Vagina (tissue), 2 donors: Measurements from ENCODE around the gene SLC37A1. TPM values are rescaled to one million over a fixed set of nuclear protein-coding genes. Genes with fewer than 3 reads are reported as not detected.

ENCODE experiments used
- DNase-seq, 2 donors: peaks; one replicate each; pipeline ENCODE4 v3.0.0-alpha.2; 2017; ENCODE audit errors: extremely low spot score in 2 of 2
- H3K27ac ChIP-seq: fragments of 200-600 bp; sonication (generic); one replicate; pipeline ENCODE4 v1.5.1; 2019
- H3K27me3 ChIP-seq: fragments of 200-600 bp; sonication (generic); one replicate; pipeline ENCODE4 v1.5.1; 2019
- H3K36me3 ChIP-seq, 2 donors: fragments of 200-600 bp; sonication (generic); one replicate each; pipeline ENCODE4 v1.5.1; 2017 to 2019
- H3K4me1 ChIP-seq: fragments of 200-600 bp; sonication (generic); one replicate; pipeline ENCODE4 v1.5.1; 2019
- H3K4me3 ChIP-seq, 2 donors: fragments of 200-600 bp; sonication (generic); 1 replicate in 1 of 2; 2 replicates in 1 of 2; pipeline ENCODE4 v1.5.1; 2016 to 2019
- H3K9me3 ChIP-seq: fragments of 200-600 bp; sonication (generic); one replicate; pipeline ENCODE4 v1.5.1; 2019
- POLR2A ChIP-seq, 2 donors: fragments of 450-650 bp; IDR thresholded peaks; one replicate each; pipeline ENCODE4 v1.6.1; 2017; ENCODE audit warnings: antibody characterized with exemption in 2 of 2, mild to moderate bottlenecking in 2 of 2, moderate library complexity in 2 of 2
- POLR2AphosphoS5 ChIP-seq, 2 donors: sonication (generic); formaldehyde crosslinking; IDR thresholded peaks; one replicate each; pipeline ENCODE4 v1.9.0; 2017; ENCODE audit warnings: antibody characterized with exemption in 2 of 2, mild to moderate bottlenecking in 2 of 2, low read depth in 1 of 2; ENCODE audit not compliant: insufficient read depth in 1 of 2
- intact Hi-C: fragments of 100-400 bp; cut with DNase I; formaldehyde crosslinking; loops from one replicate; pipeline ENCODE4 v1.15.1; 2023
- total RNA-seq: library from RNA; depleted of rRNA; stranded (reverse); fragments of >200 nt; gene quantifications from one replicate; pipeline ENCODE4 v1.2.3, GENCODE V29; 2016
- TF ChIP-seq, protein P1 (sequence below), 3 experiments: fragments of 450-650 bp in 2 of 3; fragments of 200-600 bp in 1 of 3; sonication (generic) in 1 of 3; IDR thresholded peaks; one replicate each; pipeline ENCODE4 v1.5.1; 2017 to 2019; ENCODE audit warnings: antibody characterized with exemption in 3 of 3, mild to moderate bottlenecking in 2 of 3, moderate library complexity in 2 of 3

SLC37A1 gene
- total RNA-seq, 1 donor from 2014 or later = 11.8 TPM

DNA sequence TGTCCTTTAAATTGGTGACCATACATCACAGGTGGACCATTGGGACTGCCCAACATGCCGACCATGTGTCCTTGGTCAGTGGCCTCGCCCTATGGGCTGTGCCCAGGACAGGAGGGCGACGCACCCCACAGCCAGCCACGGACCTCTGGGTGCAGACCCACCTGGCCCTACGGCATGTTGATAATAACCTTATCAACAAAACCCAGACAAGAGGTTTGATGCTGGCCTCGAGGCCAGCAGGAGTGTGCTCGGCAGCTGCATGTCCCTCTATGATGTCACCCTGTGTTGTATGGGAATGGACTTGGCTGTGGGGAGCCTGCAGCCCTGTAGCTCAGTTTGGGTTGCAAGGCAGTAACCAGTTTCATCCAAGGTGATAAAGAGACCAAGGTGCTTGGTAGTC, 32.1 kb downstream of the SLC37A1 start:
- peaks cover 0 to 20% of the 10 kb centered on the region in 2 donors for H3K36me3 ChIP-seq
- TF ChIP-seq POLR2AphosphoS5 (IDR thresholded peaks at IDR 0.05; ENCODE audit: insufficient read depth in 1 of 2, low read depth in 1 of 2) (no peak), POLR2A (IDR thresholded peaks at IDR 0.05) (no peak)
- TF ChIP-seq, protein P1, sequence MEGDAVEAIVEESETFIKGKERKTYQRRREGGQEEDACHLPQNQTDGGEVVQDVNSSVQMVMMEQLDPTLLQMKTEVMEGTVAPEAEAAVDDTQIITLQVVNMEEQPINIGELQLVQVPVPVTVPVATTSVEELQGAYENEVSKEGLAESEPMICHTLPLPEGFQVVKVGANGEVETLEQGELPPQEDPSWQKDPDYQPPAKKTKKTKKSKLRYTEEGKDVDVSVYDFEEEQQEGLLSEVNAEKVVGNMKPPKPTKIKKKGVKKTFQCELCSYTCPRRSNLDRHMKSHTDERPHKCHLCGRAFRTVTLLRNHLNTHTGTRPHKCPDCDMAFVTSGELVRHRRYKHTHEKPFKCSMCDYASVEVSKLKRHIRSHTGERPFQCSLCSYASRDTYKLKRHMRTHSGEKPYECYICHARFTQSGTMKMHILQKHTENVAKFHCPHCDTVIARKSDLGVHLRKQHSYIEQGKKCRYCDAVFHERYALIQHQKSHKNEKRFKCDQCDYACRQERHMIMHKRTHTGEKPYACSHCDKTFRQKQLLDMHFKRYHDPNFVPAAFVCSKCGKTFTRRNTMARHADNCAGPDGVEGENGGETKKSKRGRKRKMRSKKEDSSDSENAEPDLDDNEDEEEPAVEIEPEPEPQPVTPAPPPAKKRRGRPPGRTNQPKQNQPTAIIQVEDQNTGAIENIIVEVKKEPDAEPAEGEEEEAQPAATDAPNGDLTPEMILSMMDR (IDR thresholded peaks at IDR 0.05) = no peak
- H3K27me3 ChIP-seq = no peaks in the 10 kb centered on the region
- no peaks in the 10 kb centered on the region for H3K9me3 ChIP-seq
- intact Hi-C loops = no loop called here
- H3K4me1 ChIP-seq = no peaks in the 10 kb centered on the region
- no peak for DNase-seq
- H3K27ac ChIP-seq = no peak overlapping the region
- no peak overlapping the region for H3K4me3 ChIP-seq

DNA sequence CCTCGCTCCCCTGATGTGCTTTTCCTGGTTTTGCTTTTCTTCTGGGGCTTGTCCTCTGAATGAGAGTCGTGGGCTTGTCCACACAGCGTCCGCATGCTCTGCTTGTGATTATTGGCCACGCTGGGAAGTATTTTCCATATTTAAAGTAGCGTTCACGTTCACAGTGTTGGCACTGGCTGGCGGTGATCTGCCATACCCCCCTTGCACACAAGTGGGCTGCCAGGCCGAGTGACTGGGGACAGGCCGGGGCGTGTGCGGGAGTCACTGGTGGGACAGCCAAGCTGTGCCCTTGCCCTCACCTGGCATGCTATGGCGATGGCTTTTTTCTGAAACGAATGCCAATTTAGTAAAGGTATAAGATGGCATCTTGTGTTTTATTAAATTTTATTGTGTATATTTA, 32.8 kb downstream of the SLC37A1 start:
- no peak for DNase-seq
- TF ChIP-seq POLR2A (IDR thresholded peaks at IDR 0.05) (no peak), POLR2AphosphoS5 (IDR thresholded peaks at IDR 0.05; ENCODE audit: insufficient read depth in 1 of 2, low read depth in 1 of 2) (no peak)
- TF ChIP-seq, protein P1 (IDR thresholded peaks at IDR 0.05) = no peak
- Histone ChIP-seq H3K9me3 (no peaks in the 10 kb centered on the region), H3K27ac (no peak overlapping the region), H3K4me1 (no peaks in the 10 kb centered on the region), H3K4me3 (no peak overlapping the region), H3K36me3 (peaks cover 0 to 20% of the 10 kb centered on the region in 2 donors), H3K27me3 (no peaks in the 10 kb centered on the region)
- intact Hi-C loops = no loop called here

DNA sequence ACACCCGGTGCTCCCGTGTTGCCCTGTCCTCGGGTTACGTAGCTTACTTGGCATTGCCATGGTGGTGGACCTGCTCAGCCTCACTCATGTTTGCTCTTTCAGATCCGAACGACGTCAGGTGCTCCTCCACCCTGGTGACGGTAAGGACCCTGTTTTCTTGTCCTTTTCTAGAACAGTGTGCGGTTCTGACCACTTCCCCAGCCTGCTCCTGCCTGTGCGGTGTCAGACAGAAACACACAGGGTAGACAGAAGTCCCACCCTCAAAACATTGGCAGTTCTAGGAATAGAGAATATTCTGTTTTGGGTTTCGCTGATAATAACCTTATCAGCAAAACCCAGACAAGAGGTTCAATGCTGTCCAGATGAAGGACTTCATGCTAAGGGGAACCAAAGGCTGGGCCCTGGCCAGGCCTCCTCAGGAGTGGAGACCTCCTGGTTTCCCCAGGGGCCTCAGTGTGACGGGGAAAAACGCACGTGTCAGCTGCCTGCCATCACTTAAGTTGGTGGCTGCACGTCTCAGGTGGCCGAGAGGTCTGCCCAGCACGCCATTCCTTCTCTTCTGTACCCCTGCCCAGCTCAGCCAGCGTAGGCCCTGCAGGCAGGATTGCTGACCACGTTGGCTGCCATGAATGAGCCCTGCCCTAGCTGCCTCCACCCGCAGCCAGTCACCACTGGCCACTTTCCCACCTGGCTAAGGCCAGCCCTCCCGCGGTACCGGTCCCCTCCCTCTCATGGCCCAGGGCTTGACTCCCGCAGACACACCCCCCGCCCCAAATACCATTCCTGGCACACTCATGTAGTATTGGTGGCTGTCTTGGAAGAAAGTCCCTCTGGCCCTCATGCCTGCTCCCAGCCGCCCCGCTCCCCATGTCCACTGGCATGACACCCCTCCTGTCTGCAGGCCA, 33.6 kb downstream of the SLC37A1 start:
- intact Hi-C loops = no loop called here
- no peaks in the 10 kb centered on the region for H3K9me3 ChIP-seq
- H3K27ac ChIP-seq = no peak overlapping the region
- DNase-seq = no peak
- no peaks in the 10 kb centered on the region for H3K27me3 ChIP-seq
- H3K4me3 ChIP-seq = no peak overlapping the region
- no peaks in the 10 kb centered on the region for H3K4me1 ChIP-seq
- peaks cover 0 to 20% of the 10 kb centered on the region in 2 donors for H3K36me3 ChIP-seq
- TF ChIP-seq POLR2AphosphoS5 (IDR thresholded peaks at IDR 0.05; ENCODE audit: insufficient read depth in 1 of 2, low read depth in 1 of 2) = no peak

DNA sequence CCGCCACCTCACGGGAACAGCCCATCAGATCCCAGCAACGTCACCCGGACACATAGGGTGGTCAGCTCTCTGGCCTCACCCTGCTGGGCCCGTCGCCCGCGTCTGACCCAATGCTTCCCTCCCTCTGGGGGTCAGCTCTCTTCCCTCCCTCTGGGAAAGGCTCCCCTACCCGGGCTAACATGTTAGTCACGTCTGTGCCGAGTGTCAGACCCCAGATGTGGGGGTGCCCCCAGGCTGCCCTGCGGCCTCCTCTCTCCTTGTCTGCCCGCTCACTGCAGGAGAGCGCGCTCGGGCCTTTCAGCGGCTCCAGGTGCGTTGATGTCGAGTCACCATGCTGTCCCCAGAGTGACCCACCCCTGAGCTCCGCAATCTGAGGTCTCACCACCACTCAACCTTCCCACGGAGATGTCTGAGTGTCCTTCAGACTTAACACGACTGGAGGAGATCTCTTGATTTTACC, 34.3 kb downstream of the SLC37A1 start:
- Histone ChIP-seq H3K4me1 (no peaks in the 10 kb centered on the region), H3K4me3 (no peak overlapping the region), H3K9me3 (no peaks in the 10 kb centered on the region), H3K36me3 (peaks cover 0 to 17% of the 10 kb centered on the region in 2 donors), H3K27me3 (no peaks in the 10 kb centered on the region), H3K27ac (no peak overlapping the region)
- intact Hi-C loops = no loop called here
- no peak for DNase-seq
- TF ChIP-seq POLR2AphosphoS5 (IDR thresholded peaks at IDR 0.05; ENCODE audit: insufficient read depth in 1 of 2, low read depth in 1 of 2) = no peak
- TF ChIP-seq, protein P1 (IDR thresholded peaks at IDR 0.05) = no peak
- no peak for TF ChIP-seq POLR2A (IDR thresholded peaks at IDR 0.05)

DNA sequence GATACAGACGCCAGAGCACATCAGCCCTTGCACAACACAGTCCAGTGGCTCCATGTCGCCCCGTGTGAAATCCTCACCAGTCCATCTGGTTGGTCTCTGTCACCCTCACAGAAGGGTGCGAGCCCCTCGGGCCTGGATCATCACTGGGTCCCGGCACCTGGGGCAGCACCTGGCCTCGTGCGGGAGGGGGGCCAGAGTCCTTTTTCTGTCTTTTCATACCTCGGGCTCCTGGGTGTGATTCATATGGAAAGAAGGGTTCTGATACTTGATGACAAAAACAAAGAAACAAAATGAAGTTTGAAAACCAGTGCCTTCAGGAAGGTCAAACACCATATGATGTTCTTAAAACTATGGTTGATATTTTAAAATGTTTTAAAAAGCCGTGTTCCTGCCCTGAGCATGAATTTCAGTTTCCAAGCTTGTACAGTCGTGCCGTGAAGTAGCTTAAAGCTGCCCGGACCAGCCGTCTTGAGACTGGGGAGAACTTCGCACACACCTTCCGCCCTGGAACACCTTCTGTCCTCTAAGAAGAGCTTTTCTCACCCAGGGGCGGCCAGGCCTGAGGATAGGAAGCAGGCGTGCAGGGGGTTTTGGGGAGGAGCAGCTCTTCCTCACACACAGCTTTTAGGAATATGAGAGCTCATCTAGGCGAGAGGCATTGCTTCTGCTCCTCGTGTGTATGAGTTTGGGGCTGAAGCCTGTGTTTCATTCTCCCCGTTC, 35.2 kb downstream of the SLC37A1 start:
- no peaks in the 10 kb centered on the region for H3K27me3 ChIP-seq
- no peak overlapping the region for H3K4me3 ChIP-seq
- H3K27ac ChIP-seq = no peak overlapping the region
- intact Hi-C loops = no loop called here
- H3K9me3 ChIP-seq = no peaks in the 10 kb centered on the region
- no peak for DNase-seq
- TF ChIP-seq POLR2A (IDR thresholded peaks at IDR 0.05) (no peak), POLR2AphosphoS5 (IDR thresholded peaks at IDR 0.05; ENCODE audit: insufficient read depth in 1 of 2, low read depth in 1 of 2) (no peak)
- TF ChIP-seq, protein P1 (IDR thresholded peaks at IDR 0.05) = no peak
- no peaks in the 10 kb centered on the region for H3K4me1 ChIP-seq
- peaks cover 0 to 10% of the 10 kb centered on the region in 2 donors for H3K36me3 ChIP-seq
